ENCODE results near the gene SPECC1.

SPECC1 gene

DNA sequence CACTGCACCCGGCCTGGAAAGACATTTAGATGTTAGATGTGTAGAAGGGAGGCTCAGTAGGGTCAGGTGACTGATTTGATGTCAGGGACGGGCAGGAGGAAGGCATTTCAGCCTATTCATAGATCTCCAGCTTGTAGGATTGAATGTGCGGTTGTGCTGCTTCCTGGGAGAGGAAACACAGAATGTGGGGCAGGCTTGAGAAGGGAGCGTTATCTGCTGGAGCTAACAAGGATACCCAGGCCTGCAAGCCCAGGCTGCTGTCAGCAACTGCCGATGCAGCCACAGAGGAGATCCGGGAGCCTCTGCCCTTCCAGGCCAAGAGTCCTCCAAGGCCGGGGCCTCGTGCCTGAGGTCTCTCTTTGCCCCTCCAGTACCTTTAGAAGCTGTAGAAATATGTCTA is 205.6 kb downstream of the SPECC1 start:
- Histone ChIP-seq H4K20me1 (ENCODE audit: insufficient read depth, low read length) (no peaks in the 10 kb centered on the region), H3K4me3 (ENCODE audit: low read depth, low read length, poor library complexity, severe bottlenecking) (no peak overlapping the region), H3K4me1 (ENCODE audit: insufficient read depth, low read length, severe bottlenecking) (no peaks in the 10 kb centered on the region), H2AFZ (ENCODE audit: low read length) (no peak overlapping the region), H3K27me3 (ENCODE audit: insufficient read depth, low read length) (no peaks in the 10 kb centered on the region), H3K4me2 (ENCODE audit: low read length) (no peak overlapping the region), H3K9me2 (ENCODE audit: low read depth, low read length) (no peaks in the 10 kb centered on the region), H3K36me3 (ENCODE audit: insufficient read depth, low read length) (no peaks in the 10 kb centered on the region), H3K27ac (ENCODE audit: low read depth, low read length, poor library complexity, severe bottlenecking) (no peak overlapping the region), H3K9me3 (ENCODE audit: low read length) (no peaks in the 10 kb centered on the region), H3F3A (ENCODE audit: insufficient read depth, low read length) (no peaks in the 10 kb centered on the region), H3K9ac (ENCODE audit: low read length) (no peak overlapping the region), H3K79me2 (ENCODE audit: insufficient read depth, low read length) (no peaks in the 10 kb centered on the region)
- no peak for TF ChIP-seq EZH2 (IDR thresholded peaks at IDR 0.05; ENCODE audit: borderline replicate concordance, low read length)
- TF ChIP-seq, protein P1, sequence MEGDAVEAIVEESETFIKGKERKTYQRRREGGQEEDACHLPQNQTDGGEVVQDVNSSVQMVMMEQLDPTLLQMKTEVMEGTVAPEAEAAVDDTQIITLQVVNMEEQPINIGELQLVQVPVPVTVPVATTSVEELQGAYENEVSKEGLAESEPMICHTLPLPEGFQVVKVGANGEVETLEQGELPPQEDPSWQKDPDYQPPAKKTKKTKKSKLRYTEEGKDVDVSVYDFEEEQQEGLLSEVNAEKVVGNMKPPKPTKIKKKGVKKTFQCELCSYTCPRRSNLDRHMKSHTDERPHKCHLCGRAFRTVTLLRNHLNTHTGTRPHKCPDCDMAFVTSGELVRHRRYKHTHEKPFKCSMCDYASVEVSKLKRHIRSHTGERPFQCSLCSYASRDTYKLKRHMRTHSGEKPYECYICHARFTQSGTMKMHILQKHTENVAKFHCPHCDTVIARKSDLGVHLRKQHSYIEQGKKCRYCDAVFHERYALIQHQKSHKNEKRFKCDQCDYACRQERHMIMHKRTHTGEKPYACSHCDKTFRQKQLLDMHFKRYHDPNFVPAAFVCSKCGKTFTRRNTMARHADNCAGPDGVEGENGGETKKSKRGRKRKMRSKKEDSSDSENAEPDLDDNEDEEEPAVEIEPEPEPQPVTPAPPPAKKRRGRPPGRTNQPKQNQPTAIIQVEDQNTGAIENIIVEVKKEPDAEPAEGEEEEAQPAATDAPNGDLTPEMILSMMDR (IDR thresholded peaks at IDR 0.05; ENCODE audit: low read length): no peak

DNA sequence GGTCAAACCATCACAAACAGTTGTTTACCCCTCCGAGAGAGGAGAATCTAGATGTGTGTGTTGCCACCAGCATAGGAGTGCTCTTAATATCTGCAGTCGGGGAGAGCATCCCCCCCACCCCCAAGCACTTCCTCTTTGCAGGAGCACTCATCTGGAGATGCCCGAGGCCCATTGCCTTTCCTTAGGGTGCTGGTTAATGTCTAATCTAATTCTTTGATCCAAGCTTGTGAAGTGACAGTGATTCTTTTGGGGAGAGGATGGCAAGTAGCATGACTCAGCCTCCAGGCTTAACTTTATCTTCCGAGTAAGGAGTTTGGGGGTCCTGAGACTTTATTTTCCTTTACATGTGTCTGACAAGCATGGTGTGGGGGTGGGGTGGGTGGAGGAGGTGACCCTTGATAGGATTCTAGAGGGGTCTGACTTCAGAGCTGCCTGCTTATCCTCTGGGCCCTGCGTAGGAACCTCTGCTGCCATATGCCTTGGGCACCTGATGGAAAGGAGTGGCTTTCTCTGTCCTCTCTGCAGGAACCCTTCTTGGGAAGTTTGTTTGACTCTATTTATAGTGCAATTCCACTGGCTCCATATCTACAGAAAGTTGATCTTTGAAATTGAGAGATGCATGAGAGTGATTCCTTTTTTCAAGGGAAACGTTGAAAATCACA is 207.1 kb downstream of the SPECC1 start:
- Histone ChIP-seq H2AFZ (ENCODE audit: low read length) (no peak overlapping the region), H3K4me3 (ENCODE audit: low read depth, low read length, poor library complexity, severe bottlenecking) (no peak overlapping the region), H3K4me2 (ENCODE audit: low read length) (no peak overlapping the region), H3K9me3 (ENCODE audit: low read length) (no peaks in the 10 kb centered on the region), H3K79me2 (ENCODE audit: insufficient read depth, low read length) (no peaks in the 10 kb centered on the region), H3K27ac (ENCODE audit: low read depth, low read length, poor library complexity, severe bottlenecking) (no peak overlapping the region), H3K4me1 (ENCODE audit: insufficient read depth, low read length, severe bottlenecking) (no peaks in the 10 kb centered on the region), H3K36me3 (ENCODE audit: insufficient read depth, low read length) (no peaks in the 10 kb centered on the region), H3K27me3 (ENCODE audit: insufficient read depth, low read length) (no peaks in the 10 kb centered on the region), H4K20me1 (ENCODE audit: insufficient read depth, low read length) (no peaks in the 10 kb centered on the region), H3K9ac (ENCODE audit: low read length) (no peak overlapping the region), H3K9me2 (ENCODE audit: low read depth, low read length) (no peaks in the 10 kb centered on the region), H3F3A (ENCODE audit: insufficient read depth, low read length) (no peaks in the 10 kb centered on the region)
- TF ChIP-seq, protein P1 (IDR thresholded peaks at IDR 0.05; ENCODE audit: low read length): no peak
- no peak for TF ChIP-seq EZH2 (IDR thresholded peaks at IDR 0.05; ENCODE audit: borderline replicate concordance, low read length)

GRCh38 chr17:20216853-20217252 is 207.7 kb downstream of the SPECC1 start:
- Histone ChIP-seq H3K9ac (ENCODE audit: low read length) (no peak overlapping the region), H3K9me3 (ENCODE audit: low read length) (no peaks in the 10 kb centered on the region), H3F3A (ENCODE audit: insufficient read depth, low read length) (no peaks in the 10 kb centered on the region), H3K9me2 (ENCODE audit: low read depth, low read length) (no peaks in the 10 kb centered on the region), H4K20me1 (ENCODE audit: insufficient read depth, low read length) (no peaks in the 10 kb centered on the region), H3K4me3 (ENCODE audit: low read depth, low read length, poor library complexity, severe bottlenecking) (no peak overlapping the region), H3K4me1 (ENCODE audit: insufficient read depth, low read length, severe bottlenecking) (no peaks in the 10 kb centered on the region), H3K27ac (ENCODE audit: low read depth, low read length, poor library complexity, severe bottlenecking) (no peak overlapping the region), H3K36me3 (ENCODE audit: insufficient read depth, low read length) (no peaks in the 10 kb centered on the region), H2AFZ (ENCODE audit: low read length) (no peak overlapping the region), H3K27me3 (ENCODE audit: insufficient read depth, low read length) (no peaks in the 10 kb centered on the region), H3K79me2 (ENCODE audit: insufficient read depth, low read length) (no peaks in the 10 kb centered on the region), H3K4me2 (ENCODE audit: low read length) (no peak overlapping the region)
- TF ChIP-seq, protein P1 (IDR thresholded peaks at IDR 0.05; ENCODE audit: low read length): no peak
- TF ChIP-seq EZH2 (IDR thresholded peaks at IDR 0.05; ENCODE audit: borderline replicate concordance, low read length): no peak

Measured in OCI-LY1 (cell line).